GM19351 (cell line): ENCODE measurements around the gene TRNAU1AP.
"Not testable (repeated sequence)": the region's sequence is repeated elsewhere in the genome, so short reads cannot be mapped to it uniquely, and the experiment has no call there.

Experiments used
- ATAC-seq: cut with Tn5 transposase; IDR thresholded peaks from one replicate; pipeline ENCODE4 v1.9.1; 2021; ENCODE audit warnings: mild to moderate bottlenecking, moderate library complexity; ENCODE audit not compliant: unreplicated experiment

TRNAU1AP gene

DNA sequence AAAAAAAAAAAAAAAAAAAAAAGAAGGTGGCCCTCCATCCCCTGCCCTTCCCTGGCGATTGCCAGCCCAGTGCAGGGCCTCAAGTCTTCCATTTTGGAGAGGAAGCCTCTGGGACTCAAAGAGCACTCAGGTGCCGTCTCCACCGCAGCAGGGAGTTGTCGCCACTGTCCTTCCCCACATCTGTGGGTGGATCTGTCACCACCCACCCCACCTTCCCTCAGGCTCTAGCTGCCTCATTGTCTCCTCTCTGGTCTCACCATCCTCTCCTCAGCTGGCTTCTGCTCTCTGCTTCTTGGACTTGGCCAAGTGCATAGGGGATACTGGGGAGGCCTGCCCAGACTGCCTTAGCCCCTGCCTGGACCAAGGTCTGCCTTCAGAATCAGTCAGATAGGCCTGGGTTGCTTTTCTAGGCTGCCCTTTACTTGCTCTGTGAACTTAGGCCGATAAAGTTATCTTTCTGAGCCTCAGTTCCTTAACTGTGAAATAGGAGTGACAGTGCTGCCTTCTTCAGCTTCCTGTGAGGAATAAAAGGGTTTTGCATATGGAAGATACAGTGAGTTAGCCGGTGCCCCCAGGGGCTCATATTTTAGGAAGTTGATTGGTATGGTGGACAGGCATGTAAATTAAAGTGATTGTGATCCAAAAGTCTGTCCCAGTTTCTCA lies 31.3 kb upstream of the TRNAU1AP start:
- no peak for ATAC-seq

DNA sequence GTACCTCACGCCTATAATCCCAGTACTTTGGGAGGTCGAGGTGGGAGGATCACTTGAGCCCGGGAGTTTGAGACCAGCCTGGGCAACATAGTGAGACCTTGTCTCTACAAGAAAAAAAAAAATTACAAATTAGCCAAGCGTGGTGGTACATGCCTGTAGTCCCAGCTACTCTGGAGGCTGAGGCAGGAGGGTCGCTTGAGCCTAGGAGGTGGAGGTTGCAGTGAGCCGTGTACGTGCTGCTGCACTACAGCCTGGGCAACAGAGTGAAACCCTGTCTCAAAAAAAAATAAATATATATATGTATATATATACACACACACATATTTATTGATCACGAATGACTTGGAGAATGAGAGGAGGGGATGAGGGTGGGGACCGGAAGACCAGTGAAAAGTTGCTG lies 30.3 kb upstream of the TRNAU1AP start:
- not testable (repeated sequence) for ATAC-seq

DNA sequence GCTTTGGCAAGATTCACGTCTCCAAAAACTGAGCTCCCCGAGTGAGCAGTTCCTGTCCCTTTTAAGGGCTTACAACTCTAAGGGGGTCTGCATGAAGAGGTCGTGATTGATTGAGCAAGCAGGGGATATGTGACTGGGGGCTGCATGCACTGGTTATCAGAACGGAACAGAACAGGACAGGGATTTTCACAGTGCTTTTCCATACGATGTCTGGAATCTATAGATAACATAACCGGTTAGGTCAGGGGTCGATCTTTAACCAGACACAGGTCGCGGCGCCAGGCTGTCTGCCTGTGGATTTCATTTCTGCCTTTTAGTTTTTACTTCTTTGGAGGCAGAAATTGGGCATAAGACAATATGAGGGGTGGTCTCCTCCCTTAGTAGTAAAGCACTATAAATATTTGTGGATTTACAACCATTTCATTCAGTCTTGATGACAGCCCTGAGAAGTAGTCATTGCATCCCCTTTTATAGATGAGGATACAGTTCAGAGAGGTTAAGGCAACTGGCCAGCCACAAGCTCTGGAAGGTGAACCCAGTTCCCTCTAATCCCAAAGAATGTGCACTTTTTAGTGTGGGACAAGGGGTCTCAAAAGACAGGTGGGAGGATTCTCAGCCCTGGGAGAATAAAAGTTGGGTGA lies 27.8 kb upstream of the TRNAU1AP start:
- ATAC-seq: not testable (repeated sequence)

DNA sequence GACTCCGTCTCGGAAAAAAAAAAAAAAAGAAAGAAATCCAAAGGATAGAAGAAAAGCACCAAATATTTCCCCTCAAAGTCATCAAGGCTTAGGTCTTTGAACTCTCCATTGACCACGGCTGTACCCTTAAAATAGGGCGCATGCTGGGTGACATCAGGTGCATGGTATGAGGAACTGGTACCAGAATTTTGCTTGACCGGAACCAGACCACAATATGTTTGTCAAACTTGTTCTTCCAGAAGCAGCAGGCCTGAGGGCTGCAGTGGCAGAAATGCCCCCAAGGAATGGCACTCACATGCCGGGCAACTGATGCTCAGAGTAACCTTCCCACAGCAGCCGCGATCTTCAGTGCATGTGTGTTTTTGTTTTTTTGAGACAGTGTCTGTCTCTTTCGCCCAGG lies 26.0 kb upstream of the TRNAU1AP start:
- ATAC-seq: no peak

DNA sequence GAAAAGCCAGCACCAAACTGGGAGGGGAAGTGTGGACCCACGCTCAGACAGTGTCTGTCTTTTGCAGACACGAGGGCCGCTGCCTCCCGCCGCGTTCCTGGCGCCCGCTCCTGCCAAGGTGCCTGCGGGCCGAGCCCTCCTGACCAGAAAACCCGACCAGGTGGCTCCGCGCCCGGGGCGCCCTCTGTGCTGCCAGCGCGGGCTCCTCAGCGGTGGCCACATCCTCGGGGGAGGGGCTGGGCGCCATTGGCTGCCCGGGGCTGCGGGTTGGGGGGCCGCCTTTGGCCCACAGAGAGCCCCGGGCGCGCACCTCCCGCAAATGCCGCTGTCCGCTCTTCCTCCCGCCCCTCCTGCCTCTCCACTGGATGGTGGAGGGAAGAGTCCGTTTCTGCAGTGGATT lies 22.4 kb upstream of the TRNAU1AP start:
- ATAC-seq: no peak

DNA sequence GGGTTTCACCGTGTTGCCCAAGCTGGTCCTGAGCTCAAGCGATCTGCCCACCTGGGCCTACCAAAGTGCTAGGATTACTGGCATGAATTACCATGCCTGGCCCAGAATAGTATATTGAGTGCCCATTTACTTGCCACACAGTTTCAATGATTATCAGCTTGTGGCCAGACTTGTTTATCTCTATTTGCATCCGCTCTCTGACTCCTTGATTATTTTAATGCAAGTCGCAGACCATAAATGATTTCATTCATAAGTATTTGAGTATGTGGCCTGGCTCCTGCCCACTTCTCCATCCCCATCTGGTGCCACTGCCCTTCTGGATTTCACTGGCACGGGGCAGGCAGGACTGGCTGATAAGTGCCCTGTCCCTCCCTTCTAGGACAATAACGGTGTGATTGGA lies 18.2 kb upstream of the TRNAU1AP start:
- ATAC-seq: no peak

DNA sequence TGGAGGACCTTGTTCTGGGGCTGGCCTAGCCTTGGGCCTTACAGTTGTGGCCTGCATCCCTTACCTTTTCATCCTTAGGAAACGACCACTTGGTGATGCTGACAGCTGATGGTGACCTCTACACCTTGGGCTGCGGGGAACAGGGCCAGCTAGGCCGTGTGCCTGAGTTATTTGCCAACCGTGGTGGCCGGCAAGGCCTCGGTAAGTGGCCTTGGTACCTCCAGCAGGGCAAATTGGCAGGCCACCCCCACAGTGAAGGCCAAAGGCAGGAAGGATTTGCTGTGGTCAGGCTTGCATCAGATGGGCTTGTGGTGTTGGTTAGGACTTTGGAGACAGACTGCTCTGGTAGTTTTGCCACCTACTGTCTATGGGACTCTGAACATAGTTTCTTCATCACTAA lies 17.7 kb upstream of the TRNAU1AP start:
- no peak for ATAC-seq

DNA sequence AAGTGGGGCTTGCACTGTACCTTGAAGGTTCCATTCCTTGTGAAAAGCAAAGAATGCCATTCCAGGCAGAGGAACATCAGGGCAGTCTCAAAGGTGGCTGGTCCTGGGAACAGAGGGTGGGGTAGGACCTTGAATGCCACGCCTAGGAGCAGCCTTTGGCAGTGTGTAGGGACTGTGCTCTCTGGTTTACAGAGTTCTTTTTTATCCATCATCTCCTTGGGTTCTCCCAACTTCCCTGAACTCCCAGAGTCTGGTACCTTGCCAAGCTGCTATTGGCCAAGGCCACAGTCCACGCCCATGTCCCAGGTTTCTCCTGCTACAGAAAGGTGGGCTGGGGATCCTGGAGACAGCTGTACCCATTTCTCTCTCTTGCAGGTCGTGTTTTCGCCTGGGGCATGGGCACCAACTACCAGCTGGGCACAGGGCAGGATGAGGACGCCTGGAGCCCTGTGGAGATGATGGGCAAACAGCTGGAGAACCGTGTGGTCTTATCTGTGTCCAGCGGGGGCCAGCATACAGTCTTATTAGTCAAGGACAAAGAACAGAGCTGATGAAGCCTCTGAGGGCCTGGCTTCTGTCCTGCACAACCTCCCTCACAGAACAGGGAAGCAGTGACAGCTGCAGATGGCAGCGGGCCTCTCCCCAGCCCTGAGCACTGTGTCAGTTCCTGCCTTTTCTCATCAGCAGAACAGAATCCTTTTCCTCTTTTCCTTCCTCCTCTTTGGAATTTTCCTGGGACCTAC lies 15.3 kb upstream of the TRNAU1AP start:
- no peak for ATAC-seq

DNA sequence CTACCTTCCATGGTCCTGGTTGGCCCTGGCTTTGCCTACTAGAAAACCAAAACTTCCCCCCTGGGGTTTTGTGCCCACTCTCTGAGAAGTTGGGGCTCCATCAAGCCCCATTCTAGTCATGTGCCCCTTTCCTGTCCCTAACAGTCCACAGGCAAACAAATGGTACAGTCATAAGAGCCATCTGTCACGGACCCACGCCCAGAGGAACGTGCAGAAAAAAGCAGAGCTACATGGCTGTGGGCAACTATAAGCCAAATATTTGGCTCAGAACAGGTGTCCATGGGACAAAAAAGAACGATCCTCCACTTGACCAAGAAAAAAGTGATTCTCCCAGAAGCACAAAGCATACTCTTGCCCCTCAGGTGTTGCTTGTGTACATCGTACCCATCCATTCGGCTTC lies 14.6 kb upstream of the TRNAU1AP start:
- no peak for ATAC-seq

DNA sequence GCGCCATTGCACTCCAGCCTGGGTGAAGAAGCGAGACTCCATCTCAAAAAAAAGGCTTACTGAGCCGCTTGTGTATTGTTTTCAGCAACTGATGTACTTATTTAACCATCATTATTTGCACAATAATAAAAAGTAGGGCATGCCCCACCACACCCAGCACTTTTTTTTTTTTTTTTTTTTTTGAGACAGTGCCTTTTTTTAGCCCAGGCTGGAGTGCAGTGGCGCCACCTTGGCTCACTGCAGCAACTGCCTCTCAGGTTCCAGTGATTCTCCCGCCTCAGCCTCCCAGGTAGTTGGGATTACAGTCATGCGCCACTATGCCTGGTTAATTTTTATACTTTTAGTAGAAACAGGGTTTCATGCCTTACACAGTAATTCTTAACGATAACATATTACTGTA lies 12.2 kb upstream of the TRNAU1AP start:
- ATAC-seq: no peak

DNA sequence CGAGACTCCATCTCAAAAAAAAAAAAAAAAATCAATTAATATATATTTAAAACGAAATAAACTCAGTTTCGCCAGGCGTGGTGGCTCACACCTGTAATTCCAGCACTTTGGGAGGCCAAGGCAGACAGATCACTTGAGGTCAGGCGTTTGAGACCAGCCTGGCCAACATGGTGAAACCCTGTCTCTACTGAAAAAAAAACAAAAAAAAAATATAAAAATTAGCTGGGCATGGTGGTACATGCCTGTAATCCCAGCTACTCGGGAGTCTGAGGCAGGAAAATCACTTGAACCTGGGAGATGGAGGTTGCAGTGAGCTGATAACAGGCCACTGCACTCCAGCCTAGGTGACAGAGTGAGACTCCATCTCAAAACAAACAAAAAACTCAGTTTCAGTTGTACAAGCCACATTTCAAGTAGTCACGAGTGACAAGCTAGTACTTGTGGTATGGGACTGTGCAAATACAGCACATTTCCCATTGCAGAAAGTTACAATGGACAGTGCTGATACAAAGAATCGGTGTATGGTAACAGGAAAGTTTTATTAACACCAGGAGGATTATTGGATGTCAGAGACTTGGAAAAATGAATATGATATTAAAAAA lies 11.4 kb upstream of the TRNAU1AP start:
- not testable (repeated sequence) for ATAC-seq

DNA sequence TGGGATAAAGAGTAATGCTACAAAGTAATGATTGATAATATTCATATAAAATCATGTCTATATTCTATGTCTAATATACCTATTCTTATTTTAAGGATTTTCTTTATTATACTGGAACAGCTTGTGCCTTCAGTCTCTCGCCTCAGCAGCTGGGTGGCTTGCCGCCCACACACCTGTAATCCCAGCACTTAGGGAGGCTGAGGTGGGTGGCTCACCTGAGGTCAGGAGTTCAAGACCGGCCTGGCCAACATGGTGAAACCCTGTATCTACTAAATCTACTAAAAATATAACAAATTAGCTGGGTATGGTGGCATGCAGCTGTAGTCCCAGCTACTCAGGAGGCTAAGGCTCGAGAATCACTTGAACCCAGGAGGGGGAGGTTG lies 7.6 kb upstream of the TRNAU1AP start:
- no peak for ATAC-seq

DNA sequence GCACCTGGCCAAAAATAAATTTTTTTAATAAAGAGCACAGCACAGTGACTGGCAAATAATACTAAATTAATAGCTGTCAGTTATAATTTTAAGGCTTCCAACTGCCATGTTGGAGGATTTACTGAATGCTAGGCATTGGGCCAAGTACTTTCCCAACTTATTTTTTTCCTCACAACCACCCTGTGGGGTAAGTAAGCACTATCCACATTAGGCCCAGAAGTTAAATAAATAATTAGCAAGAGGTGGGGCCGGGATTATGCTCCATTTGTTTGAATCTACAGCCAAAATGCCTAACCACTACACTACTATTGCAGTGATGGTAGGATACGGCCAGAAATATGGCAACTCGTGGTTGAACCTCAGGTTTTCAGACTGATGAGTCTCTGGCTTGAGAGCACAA lies 4.6 kb upstream of the TRNAU1AP start:
- no peak for ATAC-seq

DNA sequence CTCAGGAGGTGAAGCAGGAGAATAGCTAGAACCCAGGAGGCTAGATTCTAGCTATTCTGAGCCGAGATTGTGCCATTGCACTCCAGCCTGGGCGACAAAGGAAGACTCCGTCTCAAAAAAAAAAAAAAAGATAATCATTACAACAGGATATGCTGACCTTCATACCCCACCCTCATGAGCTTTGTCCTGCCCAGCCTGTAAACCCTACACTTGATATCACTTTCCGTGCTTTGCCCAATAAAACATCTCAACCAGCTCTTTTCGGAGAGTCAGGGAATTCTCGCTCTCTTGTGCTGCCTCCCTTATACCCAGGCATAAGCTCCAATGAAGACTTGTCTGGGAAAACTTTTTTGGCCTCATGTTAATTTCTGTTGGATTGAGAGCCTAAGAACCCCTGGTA lies 1.5 kb upstream of the TRNAU1AP start:
- no peak for ATAC-seq

DNA sequence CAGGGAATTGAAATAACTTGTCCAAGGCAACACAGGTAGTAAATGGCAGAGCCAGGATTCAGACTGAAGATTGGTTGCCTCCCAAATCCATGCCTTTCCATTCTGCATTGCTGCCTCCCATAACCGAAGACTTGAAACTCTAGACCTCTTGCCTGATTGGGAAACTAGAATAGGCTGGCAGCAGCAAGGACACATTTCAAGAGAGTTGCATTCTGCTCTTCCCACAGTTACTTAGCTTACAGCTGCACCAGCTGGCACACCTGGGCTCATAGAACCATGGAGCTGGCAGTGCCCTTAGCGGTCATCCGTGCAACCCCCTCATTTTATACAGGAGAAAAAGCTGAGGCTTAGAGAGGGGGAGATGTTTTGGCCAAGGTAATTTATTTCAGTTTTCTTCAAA lies 8.0 kb downstream of the TRNAU1AP start:
- no peak for ATAC-seq

DNA sequence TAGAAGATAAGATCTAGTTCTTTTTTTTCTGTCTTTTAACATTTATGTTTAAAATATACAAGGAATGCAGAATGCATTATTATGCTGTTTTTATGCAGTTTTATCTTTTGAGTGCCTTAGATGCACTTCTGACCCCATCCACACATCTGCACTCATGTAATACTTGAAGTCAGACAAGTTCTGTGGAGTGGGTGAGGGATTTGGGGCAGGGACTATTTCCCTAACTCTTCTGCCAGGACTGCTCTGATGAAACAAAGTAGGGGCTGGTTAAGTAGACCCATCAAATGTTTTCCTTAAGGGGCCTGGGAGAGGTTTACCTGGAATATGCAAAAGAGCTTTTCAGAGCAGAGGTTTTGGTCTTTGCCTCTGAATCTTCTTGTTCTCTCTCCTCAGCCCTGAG lies 11.4 kb downstream of the TRNAU1AP start:
- ATAC-seq: no peak

DNA sequence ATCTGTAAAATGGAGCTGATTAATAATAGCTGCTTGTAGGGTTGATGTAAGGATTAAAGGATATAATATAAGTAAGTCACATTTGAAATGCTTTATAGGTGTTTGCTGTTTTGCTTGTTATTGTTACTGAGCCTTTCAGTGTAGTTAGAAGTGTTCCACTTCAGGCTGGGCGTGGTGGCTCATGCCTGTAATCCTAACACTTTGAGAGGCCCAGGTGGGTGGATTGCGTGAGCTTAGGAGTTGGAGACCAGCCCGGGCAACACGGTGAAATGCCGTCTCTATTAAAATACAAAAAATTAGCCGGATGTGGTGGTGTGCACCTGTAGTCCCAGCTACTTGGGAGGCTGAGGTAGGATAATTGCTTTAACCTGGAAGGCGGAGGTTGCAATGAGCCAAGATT lies 12.2 kb downstream of the TRNAU1AP start:
- ATAC-seq: no peak

DNA sequence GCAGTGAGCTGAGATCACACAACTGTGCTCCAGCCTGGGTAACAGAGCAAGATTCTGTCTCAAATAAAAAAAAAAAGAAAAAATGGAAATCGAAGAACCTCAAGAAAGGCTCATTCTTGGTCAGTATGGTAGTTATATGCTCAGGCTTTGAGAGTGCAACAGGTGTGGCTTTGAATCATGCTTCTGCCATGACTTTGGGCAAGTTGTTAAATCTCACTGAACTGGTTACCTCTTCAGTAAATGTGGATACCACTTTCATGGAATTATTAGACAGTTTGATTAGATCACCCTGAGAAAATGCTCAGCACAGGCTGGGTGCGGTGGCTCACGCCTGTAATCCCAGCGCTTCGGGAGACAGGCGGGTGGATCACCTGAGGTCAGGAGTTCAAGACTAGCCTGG lies 12.8 kb downstream of the TRNAU1AP start:
- no peak for ATAC-seq

DNA sequence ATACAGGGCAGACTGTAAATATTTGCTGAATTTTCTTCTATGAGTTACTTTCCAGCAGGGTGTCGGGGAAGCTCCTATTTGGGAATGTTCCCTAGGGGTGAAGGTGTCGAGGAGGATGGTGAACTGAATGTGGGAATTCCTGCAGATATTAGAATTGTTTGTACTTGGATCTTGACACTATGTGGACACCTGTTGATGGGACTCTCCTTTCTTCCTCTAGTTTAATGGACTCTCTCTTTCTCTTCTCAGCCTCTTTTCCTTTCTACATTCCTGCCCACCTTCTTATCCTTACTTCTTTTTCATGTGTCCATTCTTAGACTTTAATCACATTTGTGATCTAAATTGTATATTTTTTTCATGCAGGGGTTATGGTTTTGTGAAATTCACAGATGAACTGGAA lies 14.0 kb downstream of the TRNAU1AP start:
- no peak for ATAC-seq

DNA sequence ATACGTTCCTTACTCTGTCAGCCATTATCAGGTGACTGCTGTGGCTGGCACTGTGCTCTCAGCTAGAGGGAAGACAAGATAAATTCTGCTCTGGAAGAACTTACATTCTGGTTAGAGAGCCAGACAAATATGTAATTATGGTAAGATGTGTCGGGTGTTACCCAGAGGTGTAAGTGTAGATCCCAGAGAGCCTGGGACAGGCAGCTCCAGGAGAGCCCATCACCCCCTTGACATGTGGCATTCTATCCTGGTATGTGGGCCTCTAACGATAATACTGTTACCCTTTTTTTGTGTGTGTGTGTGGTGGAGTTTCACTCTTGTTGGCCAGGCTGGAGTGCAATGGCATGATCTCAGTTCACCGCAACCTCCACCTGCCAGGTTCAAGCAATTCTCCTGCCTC lies 19.0 kb downstream of the TRNAU1AP start:
- ATAC-seq: no peak

DNA sequence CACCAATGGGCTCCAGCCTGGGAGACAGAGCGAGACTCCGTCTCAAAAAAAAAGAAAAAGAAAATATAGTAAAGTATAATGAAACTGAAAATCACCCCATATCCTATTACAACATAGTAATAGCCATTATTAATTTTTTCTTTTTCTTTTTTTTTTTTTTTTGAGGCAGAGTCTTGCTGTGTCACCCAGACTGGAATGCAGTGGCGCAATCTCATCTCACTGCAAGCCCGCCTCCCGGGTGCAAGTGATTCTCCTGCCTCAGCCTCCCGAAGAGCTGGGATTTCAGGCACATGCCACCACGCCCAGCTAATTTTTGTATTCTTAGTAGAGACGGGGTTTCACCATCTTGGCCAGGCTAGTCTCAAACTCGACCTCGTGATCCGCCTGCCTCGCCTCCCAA lies 20.0 kb downstream of the TRNAU1AP start:
- ATAC-seq: not testable (repeated sequence)

DNA sequence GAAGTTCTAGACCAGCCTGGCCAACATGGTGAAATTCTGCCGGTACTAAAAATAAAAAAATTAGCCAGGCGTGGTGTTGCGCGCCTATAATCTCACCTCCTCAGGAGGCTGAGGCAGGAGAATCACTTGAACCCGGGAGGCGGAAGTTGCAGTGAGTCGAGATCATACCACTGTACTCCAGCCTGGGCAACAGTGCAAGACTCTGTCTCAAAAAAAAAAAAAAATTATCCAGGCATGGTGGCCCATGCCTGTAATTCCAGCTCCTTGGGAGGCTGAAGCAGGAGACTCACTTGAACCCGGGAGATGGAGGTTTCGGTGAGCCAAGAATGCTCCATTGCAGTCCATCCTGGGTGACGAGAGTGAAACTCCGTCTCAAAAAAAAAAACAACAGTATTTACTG lies 20.7 kb downstream of the TRNAU1AP start:
- no peak for ATAC-seq
